Medulla oblongata (tissue), 1 donor: ENCODE results near the gene NELFA.
A peak's percentile ranks its signal among the peaks of the same experiment; 100 is the strongest.

Source experiments
- DNase-seq: peaks from one replicate; pipeline ENCODE4 v3.0.0-alpha.2; 2015; ENCODE audit errors: extremely low spot score

Gene NELFA

GRCh38 chr4:1964971-1965370 lies 43.8 kb downstream of the NELFA start:
- DNase-seq = no peak

GRCh38 chr4:1964443-1964842 lies 44.3 kb downstream of the NELFA start:
- no peak for DNase-seq

GRCh38 chr4:1962980-1963379 lies 45.8 kb downstream of the NELFA start:
- no peak for DNase-seq

GRCh38 chr4:1961563-1961962 lies 47.2 kb downstream of the NELFA start:
- DNase-seq = no peak

GRCh38 chr4:1961038-1961437 lies 47.7 kb downstream of the NELFA start:
- no peak for DNase-seq

GRCh38 chr4:1960170-1960825 lies 48.5 kb downstream of the NELFA start:
- no peak for DNase-seq

GRCh38 chr4:1959104-1959384 lies 49.7 kb downstream of the NELFA start:
- no peak for DNase-seq

- DNase-seq = no peak
Measured at GRCh38 chr4:1958276-1959103, 50.3 kb downstream of the NELFA start.

GRCh38 chr4:1956631-1957030 lies 52.1 kb downstream of the NELFA start:
- no peak for DNase-seq

GRCh38 chr4:1953335-1953734 lies 55.4 kb downstream of the NELFA start:
- DNase-seq = no peak

- DNase-seq = no peak
Measured at GRCh38 chr4:1952719-1953118, 56.1 kb downstream of the NELFA start.

- DNase-seq = no peak
Measured at GRCh38 chr4:1952058-1952700, 56.6 kb downstream of the NELFA start.

- DNase-seq = no peak
Measured at GRCh38 chr4:1950369-1950768, 58.4 kb downstream of the NELFA start.

GRCh38 chr4:1948892-1949436 lies 59.8 kb downstream of the NELFA start:
- DNase-seq = no peak

- DNase-seq = no peak
Measured at GRCh38 chr4:1948232-1948631, 60.5 kb downstream of the NELFA start.

GRCh38 chr4:1945912-1946311 lies 62.9 kb downstream of the NELFA start:
- no peak for DNase-seq

GRCh38 chr4:1945124-1945895 lies 63.5 kb downstream of the NELFA start:
- DNase-seq = peak; percentile 70

- DNase-seq = no peak
Measured at GRCh38 chr4:1943928-1944327, 64.8 kb downstream of the NELFA start.

- DNase-seq = no peak
Measured at GRCh38 chr4:1940566-1940965, 68.2 kb downstream of the NELFA start.

- no peak for DNase-seq
Measured at GRCh38 chr4:1939664-1940509, 68.9 kb downstream of the NELFA start.

- DNase-seq = no peak
Measured at GRCh38 chr4:1938027-1938426, 70.7 kb downstream of the NELFA start.
